OCI-LY7 (cell line): ENCODE measurements around the gene CD6. TPM values are rescaled to one million over a fixed set of nuclear protein-coding genes. Genes with fewer than 3 reads are reported as not detected.

Experiments
- BruUV-seq: library from RNA; stranded (reverse); fragments of 400-500 nt; replicated peaks from 2 replicates; lab custom pipeline; 2021; lab: Mats Ljungman, UMichigan
- CTCF ChIA-PET: fragments of 300-600 bp; sonication (Branson Sonifier 250); formaldehyde crosslinking; loops from one replicate; lab custom pipeline; 2022; ENCODE audit warnings: antibody characterized with exemption; ENCODE audit not compliant: unreplicated experiment; lab: Charles Lee
- POLR2A ChIA-PET: fragments of 300-600 bp; sonication (Branson Sonifier 250); formaldehyde crosslinking; loops from one replicate; lab custom pipeline; 2022; ENCODE audit warnings: antibody characterized with exemption; lab: Charles Lee
- DNase-seq: peaks from one replicate; pipeline ENCODE4 v3.0.0-alpha.2; 2015; ENCODE audit warnings: low spot score
- H2AFZ ChIP-seq: fragments of 200-600 bp; sonication (generic), shearing (Covaris generic); 2 replicates; pipeline ENCODE4 v1.6.1; 2014; ENCODE audit warnings: mild to moderate bottlenecking, antibody characterized with exemption, low read length, moderate library complexity
- H3K27ac ChIP-seq: fragments of 200-600 bp; sonication (generic); 2 replicates; pipeline ENCODE4 v1.5.1; 2014; ENCODE audit warnings: mixed run types, low read depth, mild to moderate bottlenecking, moderate library complexity, low read length, inconsistent platforms; ENCODE audit not compliant: poor library complexity, severe bottlenecking
- H3K36me3 ChIP-seq: fragments of 200-600 bp; sonication (generic); 2 replicates; pipeline ENCODE4 v1.6.1; 2014; ENCODE audit warnings: mild to moderate bottlenecking, antibody characterized with exemption, low read length, moderate library complexity, mixed read lengths; ENCODE audit not compliant: insufficient read depth
- H3K4me1 ChIP-seq: fragments of 200-600 bp; sonication (generic); 2 replicates; pipeline ENCODE4 v1.5.1; 2014; ENCODE audit warnings: mild to moderate bottlenecking, low read length; ENCODE audit not compliant: insufficient read depth, poor library complexity, severe bottlenecking
- H3K4me2 ChIP-seq: fragments of 200-600 bp; sonication (generic); 2 replicates; pipeline ENCODE4 v1.6.1; 2014; ENCODE audit warnings: mild to moderate bottlenecking, low read length
- H3K4me3 ChIP-seq: fragments of 200-600 bp; sonication (generic); 2 replicates; pipeline ENCODE4 v1.5.1; 2014; ENCODE audit warnings: mild to moderate bottlenecking, low read depth, low read length; ENCODE audit not compliant: poor library complexity, severe bottlenecking
- H3K79me2 ChIP-seq: fragments of 200-600 bp; sonication (generic); 2 replicates; pipeline ENCODE4 v1.6.1; 2016; ENCODE audit warnings: low read depth, mild to moderate bottlenecking, low read length, moderate library complexity, mixed read lengths; ENCODE audit not compliant: insufficient read depth
- H3K9me2 ChIP-seq: fragments of 200-600 bp; sonication (generic); 2 replicates; pipeline ENCODE4 v1.6.1; 2016; ENCODE audit warnings: mild to moderate bottlenecking, low read length, mixed read lengths; ENCODE audit not compliant: insufficient read depth
- H3K9me3 ChIP-seq: fragments of 200-600 bp; sonication (generic); 2 replicates; pipeline ENCODE4 v1.6.1; 2014; ENCODE audit warnings: mild to moderate bottlenecking, mixed run types, low read length, mixed read lengths
- H4K20me1 ChIP-seq: fragments of 200-600 bp; sonication (generic); 2 replicates; pipeline ENCODE4 v1.6.1; 2014; ENCODE audit warnings: mild to moderate bottlenecking, antibody characterized with exemption, low read length, moderate library complexity, mixed read lengths; ENCODE audit not compliant: insufficient read depth
- CTCF ChIP-seq: fragments of 200-600 bp; sonication (generic); conservative IDR thresholded peaks from 2 replicates; pipeline ENCODE4 v1.5.1; 2014; ENCODE audit warnings: mild to moderate bottlenecking, antibody characterized with exemption, low read length, moderate library complexity, mixed read lengths
- EZH2phosphoT487 ChIP-seq: fragments of 200-600 bp; sonication (generic); IDR thresholded peaks from 2 replicates; pipeline ENCODE4 v1.6.1; 2018; ENCODE audit warnings: low read depth, borderline replicate concordance, mild to moderate bottlenecking, mixed run types, antibody characterized with exemption, low read length, moderate library complexity, mixed read lengths
- intact Hi-C: fragments of 100-400 bp; cut with micrococcal nuclease; formaldehyde crosslinking; loops from one replicate; pipeline ENCODE4 v1.10.0; 2022; ENCODE audit not compliant: unreplicated experiment
- total RNA-seq, 2 experiments: library from RNA; depleted of rRNA in 1 of 2; stranded (reverse); fragments of >200 nt in 1 of 2; shearing (Covaris generic) in 1 of 2; gene quantifications; 2 replicates each; pipeline ENCODE4 v1.2.3, GENCODE V29; 2014 to 2022

The CD6 gene
- total RNA-seq, 2 experiments from 2014 or later, result not detected

DNA sequence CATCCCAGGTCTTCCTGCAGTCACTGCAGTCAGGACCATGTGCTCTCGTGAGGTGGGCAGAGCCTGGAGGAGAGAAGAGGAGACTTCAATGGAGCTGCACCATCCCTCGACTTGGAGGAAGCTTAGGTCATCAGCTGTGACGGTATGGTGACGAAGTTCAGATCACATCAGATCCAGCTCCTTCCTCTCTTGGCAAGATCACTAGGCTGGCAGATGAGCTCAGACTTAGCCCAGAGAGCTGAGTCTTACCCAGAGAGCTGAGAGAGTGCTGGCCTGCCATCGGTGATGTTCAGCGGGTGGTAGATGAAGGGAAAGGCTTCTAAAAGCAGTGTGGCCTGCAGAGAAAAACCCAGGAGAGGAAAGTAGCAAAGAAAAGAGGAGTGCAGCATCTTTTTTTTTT, 17.7 kb upstream of the CD6 start:
- no peak for TF ChIP-seq CTCF
- no peaks in the 10 kb centered on the region for H3K36me3 ChIP-seq
- H3K27ac ChIP-seq, result no peak overlapping the region
- no TSS peak for BruUV-seq
- CTCF ChIA-PET, result interaction anchor here (0.6 to 1.7 kb wide), 2 partner anchors 31 to 38 kb away, joined by 3 read pairs; no protein-coding TSS in a partner anchor
- H3K9me2 ChIP-seq, result no peaks in the 10 kb centered on the region
- POLR2A ChIA-PET, result interaction anchor here (0.6 to 1.8 kb wide), 6 partner anchors 9 to 41 kb away, joined by 3 to 8 read pairs (median 4); partner anchors contain the start of gene TMEM109
- no peak overlapping the region for H3K4me2 ChIP-seq
- H3K4me3 ChIP-seq, result no peak overlapping the region
- no peaks in the 10 kb centered on the region for H3K9me3 ChIP-seq
- H3K4me1 ChIP-seq, result peaks cover 36% of the 10 kb centered on the region
- H3K79me2 ChIP-seq, result peaks cover 3% of the 10 kb centered on the region; the same call in 1 of the 2 replicates
- no peak for DNase-seq
- H2AFZ ChIP-seq, result 0 out of 2 replicates have a peak overlapping the region, but pooled peaks have one; percentile 20
- intact Hi-C loops, result loop anchor here (10.0 kb wide), 1 partner anchor 59 kb away; no protein-coding TSS in a partner anchor
- H4K20me1 ChIP-seq, result no peaks in the 10 kb centered on the region

DNA sequence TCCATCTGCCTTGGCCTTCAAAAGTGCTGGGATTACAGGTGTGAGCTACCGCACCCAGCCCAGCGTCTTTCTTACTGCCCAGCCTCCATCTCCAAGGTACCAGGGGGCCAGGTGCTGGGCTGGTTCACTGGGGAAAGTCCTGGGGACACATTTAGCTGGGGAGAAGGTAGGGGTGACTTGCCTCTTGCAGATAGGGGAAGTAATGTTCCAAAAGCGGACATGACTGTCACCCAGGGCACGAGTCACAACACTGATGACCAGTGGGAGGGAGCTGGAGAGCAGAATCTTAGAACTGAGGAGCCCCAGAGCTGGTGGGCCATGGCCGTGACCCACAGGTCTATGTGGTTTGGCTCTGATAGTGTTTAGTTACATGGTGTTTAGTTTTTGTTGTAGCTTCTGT, 17.1 kb upstream of the CD6 start:
- TF ChIP-seq EZH2phosphoT487, result no peak
- TF ChIP-seq CTCF, result no peak
- no peak overlapping the region for H3K27ac ChIP-seq
- no peak overlapping the region for H3K4me3 ChIP-seq
- ChIA-PET CTCF (interaction anchor here (0.6 to 1.7 kb wide), 2 partner anchors 30 to 39 kb away, joined by 3 read pairs; no protein-coding TSS in a partner anchor), POLR2A (interaction anchor here (1.1 to 1.8 kb wide), 3 partner anchors 9 to 15 kb away, joined by 3 to 8 read pairs (median 4); no protein-coding TSS in a partner anchor)
- BruUV-seq, result no TSS peak
- no peaks in the 10 kb centered on the region for H3K36me3 ChIP-seq
- intact Hi-C loops, result loop anchor here (10.0 kb wide), 1 partner anchor 60 kb away; no protein-coding TSS in a partner anchor
- no peaks in the 10 kb centered on the region for H4K20me1 ChIP-seq
- peaks cover 3% of the 10 kb centered on the region; the same call in 1 of the 2 replicates for H3K79me2 ChIP-seq
- H2AFZ ChIP-seq, result no peak overlapping the region
- H3K9me3 ChIP-seq, result no peaks in the 10 kb centered on the region
- no peaks in the 10 kb centered on the region for H3K9me2 ChIP-seq
- DNase-seq, result no peak
- H3K4me1 ChIP-seq, result peaks cover 35% of the 10 kb centered on the region
- no peak overlapping the region for H3K4me2 ChIP-seq

DNA sequence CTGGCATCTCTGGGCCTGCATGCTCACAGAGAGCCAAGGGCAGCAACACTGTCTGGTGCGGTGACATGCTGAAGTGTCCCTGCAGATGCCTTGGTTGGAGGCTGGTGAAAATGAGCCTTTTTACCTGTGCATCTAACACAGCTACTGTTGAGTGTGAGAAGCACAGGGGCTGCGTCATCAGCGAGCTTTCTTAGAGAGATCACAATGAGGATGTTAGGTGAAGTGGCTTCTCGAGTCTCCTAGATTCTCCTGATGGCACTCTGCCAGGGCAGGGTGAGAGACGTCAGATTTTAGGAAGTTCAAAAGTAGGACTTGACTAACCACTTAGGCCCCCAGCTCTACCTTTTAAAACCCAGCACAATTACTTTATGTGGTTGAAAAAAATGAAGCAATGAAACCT, 15.9 kb upstream of the CD6 start:
- Histone ChIP-seq H3K36me3 (no peaks in the 10 kb centered on the region), H3K4me3 (no peak overlapping the region), H2AFZ (no peak overlapping the region), H3K27ac (no peak overlapping the region), H3K9me2 (no peaks in the 10 kb centered on the region), H3K4me1 (peaks cover 25% of the 10 kb centered on the region), H3K79me2 (no peaks in the 10 kb centered on the region), H4K20me1 (no peaks in the 10 kb centered on the region), H3K4me2 (no peak overlapping the region), H3K9me3 (no peaks in the 10 kb centered on the region)
- no peak for DNase-seq
- TF ChIP-seq CTCF (no peak), EZH2phosphoT487 (no peak)
- ChIA-PET POLR2A (no interaction called here), CTCF (no interaction called here)
- no TSS peak for BruUV-seq
- intact Hi-C loops, result loop anchor here (10.0 kb wide), 1 partner anchor 61 kb away; no protein-coding TSS in a partner anchor
